ENCODE measurements around the gene ABCD4. TPM values are rescaled to one million over a fixed set of nuclear protein-coding genes. Genes with fewer than 3 reads are reported as not detected.
"Not testable (repeated sequence)": the region's sequence is repeated elsewhere in the genome, so short reads cannot be mapped to it uniquely, and the experiment has no call there.

The ABCD4 gene
- total and polyA plus RNA-seq, 7 experiments from 2014 or later: 26.1 to 109 (median 60.3) TPM

DNA sequence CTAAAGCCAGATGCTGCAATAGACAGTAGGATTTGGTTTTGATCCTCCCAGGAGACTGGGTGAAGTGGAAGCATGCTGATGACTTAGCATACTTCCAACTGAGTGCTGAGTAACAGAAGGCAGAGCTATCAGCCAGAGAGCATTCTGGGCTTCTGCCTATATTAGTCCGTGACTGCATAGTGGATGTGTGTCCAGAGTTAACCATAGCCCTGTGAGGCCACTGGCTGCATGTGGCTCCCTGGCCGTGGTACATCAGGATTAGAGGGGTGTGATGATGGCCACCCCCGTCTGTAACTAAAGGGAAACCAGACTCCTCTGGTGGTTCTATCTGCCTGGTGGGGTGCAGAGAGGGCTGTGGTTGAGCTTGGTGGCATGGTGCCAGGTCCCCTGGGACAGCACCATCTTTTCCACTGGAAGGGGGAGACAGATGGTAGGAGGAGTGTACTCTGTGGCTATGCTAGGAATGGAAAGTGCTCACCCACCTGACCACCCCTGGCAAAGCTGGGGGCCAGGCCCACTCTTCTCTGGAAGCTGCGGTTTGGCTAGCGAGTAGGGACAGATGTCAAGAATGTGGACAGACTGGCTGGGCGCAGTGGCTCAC lies 27.4 kb downstream of the ABCD4 start:
- no peaks in the 10 kb centered on the region for H3K36me3 ChIP-seq (ENCODE audit: control insufficient read depth in 2 of 3, insufficient read depth in 3 of 3, low read length in 3 of 3)
- no peak for ATAC-seq
- H3K4me3 ChIP-seq (ENCODE audit: low read length): no peak overlapping the region
- H3K4me1 ChIP-seq (ENCODE audit: control insufficient read depth in 2 of 2, insufficient read depth in 2 of 2, low read length in 2 of 2): no peaks in the 10 kb centered on the region
- no peak overlapping the region for H3K4me3 Mint-ChIP-seq
- H3K27me3 Mint-ChIP-seq: peaks cover 0 to 8% (median 6%) of the 10 kb centered on the region in 5 donors
- DNase-seq: no peak
- H3K9me3 Mint-ChIP-seq: peaks cover 0 to 21% (median 9%) of the 10 kb centered on the region in 11 donors
- H3K36me3 Mint-ChIP-seq: peaks cover 0 to 4% (median 3%) of the 10 kb centered on the region in 5 donors
- H3K27me3 ChIP-seq (ENCODE audit: control insufficient read depth in 2 of 2, insufficient read depth in 2 of 2, low read length in 2 of 2): no peaks in the 10 kb centered on the region
- intact Hi-C loops (cut with micrococcal nuclease): no loop called here
- peaks cover 0 to 6% (median 0%) of the 10 kb centered on the region in 3 experiments for H3K9me3 ChIP-seq (ENCODE audit: control insufficient read depth in 2 of 3, low read length in 3 of 3)
- H3K27ac ChIP-seq (ENCODE audit: low read depth, low read length): no peak overlapping the region
- no peak overlapping the region for H3K27ac Mint-ChIP-seq
- CTCF ChIA-PET: no interaction called here
- POLR2A ChIA-PET: no interaction called here
- H3K4me1 Mint-ChIP-seq: peaks cover 0 to 1% (median 0%) of the 10 kb centered on the region in 7 donors

DNA sequence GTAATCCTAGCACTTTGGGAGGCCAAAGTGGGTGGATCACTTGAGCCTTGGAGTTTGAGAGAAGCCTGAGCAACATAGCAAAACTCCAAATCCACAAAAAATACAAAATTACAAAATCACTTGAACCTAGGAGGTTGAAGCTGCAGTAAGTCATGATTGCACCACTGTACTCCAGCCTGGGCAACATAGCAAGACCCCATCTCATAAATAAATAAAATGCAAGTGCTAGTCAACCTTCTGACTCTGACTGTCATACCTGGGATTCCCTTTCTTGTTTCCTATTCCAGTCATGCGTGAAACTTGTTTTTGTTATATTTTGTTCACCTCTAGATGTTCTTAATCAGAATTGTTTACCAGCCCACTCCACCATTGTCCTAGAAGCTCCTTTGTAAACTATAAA lies 31.4 kb downstream of the ABCD4 start:
- Histone ChIP-seq H3K9me3 (ENCODE audit: control insufficient read depth in 2 of 3, low read length in 3 of 3) (no peaks in the 10 kb centered on the region), H3K36me3 (ENCODE audit: control insufficient read depth in 2 of 3, insufficient read depth in 3 of 3, low read length in 3 of 3) (no peaks in the 10 kb centered on the region), H3K4me1 (ENCODE audit: control insufficient read depth in 2 of 2, insufficient read depth in 2 of 2, low read length in 2 of 2) (no peaks in the 10 kb centered on the region), H3K27ac (ENCODE audit: low read depth, low read length) (no peak overlapping the region), H3K27me3 (ENCODE audit: control insufficient read depth in 2 of 2, insufficient read depth in 2 of 2, low read length in 2 of 2) (no peaks in the 10 kb centered on the region), H3K4me3 (ENCODE audit: low read length) (no peak overlapping the region)
- Mint-ChIP-seq H3K36me3 (no peaks in the 10 kb centered on the region), H3K27ac (no peak overlapping the region), H3K4me3 (no peak overlapping the region), H3K9me3 (no peaks in the 10 kb centered on the region), H3K27me3 (peaks cover 0 to 21% (median 8%) of the 10 kb centered on the region in 5 donors), H3K4me1 (peaks cover 0 to 1% (median 0%) of the 10 kb centered on the region in 7 donors)
- intact Hi-C loops (cut with micrococcal nuclease): no loop called here
- ATAC-seq (no peak), DNase-seq (no peak)
- ChIA-PET POLR2A (no interaction called here), CTCF (no interaction called here)

DNA sequence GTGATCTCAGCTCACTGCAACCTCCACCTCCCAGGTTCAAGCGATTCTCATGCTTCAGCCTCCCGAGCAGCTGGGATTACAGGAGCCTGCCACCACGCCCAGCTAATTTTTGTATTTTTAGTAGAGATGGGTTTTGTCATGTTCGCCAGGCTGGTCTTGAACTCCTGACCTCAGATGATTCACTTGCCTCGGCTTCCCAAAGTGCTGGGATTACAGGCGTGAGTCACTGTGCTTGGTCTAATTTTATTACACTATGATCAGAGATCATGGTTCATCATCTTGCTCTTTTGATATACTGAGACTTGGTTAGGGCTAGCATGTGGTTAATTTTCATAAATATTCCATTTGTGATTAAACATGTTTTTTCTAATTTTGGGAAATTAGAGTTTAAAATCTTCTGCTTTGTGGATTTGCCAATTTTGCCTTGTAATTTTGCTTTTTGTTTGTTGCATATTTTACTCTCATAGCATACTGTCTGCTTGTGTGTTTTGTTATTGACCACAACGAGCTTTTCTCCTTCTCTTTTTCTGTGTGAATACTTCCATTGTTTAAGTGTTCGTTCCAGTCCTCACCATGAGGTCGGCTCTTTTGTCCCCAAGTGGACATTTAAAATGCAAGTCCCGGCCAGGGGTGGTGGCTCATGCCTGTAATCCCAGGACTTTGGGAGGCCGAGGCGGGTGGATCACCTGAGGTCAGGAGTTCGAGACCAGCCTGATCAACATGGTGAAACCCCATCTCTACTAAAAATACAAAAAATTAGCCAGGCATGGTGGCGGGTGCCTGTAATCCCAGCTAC lies 32.2 kb downstream of the ABCD4 start:
- H3K4me3 Mint-ChIP-seq; H3K36me3 ChIP-seq (ENCODE audit: control insufficient read depth in 2 of 3, insufficient read depth in 3 of 3, low read length in 3 of 3); CTCF ChIA-PET; DNase-seq; H3K9me3 Mint-ChIP-seq; POLR2A ChIA-PET; H3K27ac Mint-ChIP-seq; H3K9me3 ChIP-seq (ENCODE audit: control insufficient read depth in 2 of 3, low read length in 3 of 3); intact Hi-C loops (cut with micrococcal nuclease); H3K27ac ChIP-seq (ENCODE audit: low read depth, low read length); ATAC-seq; H3K4me1 ChIP-seq (ENCODE audit: control insufficient read depth in 2 of 2, insufficient read depth in 2 of 2, low read length in 2 of 2); H3K4me3 ChIP-seq (ENCODE audit: low read length); H3K27me3 ChIP-seq (ENCODE audit: control insufficient read depth in 2 of 2, insufficient read depth in 2 of 2, low read length in 2 of 2); H3K36me3 Mint-ChIP-seq; H3K4me1 Mint-ChIP-seq: not testable (repeated sequence)
- peaks cover 0 to 21% (median 8%) of the 10 kb centered on the region in 5 donors for H3K27me3 Mint-ChIP-seq

DNA sequence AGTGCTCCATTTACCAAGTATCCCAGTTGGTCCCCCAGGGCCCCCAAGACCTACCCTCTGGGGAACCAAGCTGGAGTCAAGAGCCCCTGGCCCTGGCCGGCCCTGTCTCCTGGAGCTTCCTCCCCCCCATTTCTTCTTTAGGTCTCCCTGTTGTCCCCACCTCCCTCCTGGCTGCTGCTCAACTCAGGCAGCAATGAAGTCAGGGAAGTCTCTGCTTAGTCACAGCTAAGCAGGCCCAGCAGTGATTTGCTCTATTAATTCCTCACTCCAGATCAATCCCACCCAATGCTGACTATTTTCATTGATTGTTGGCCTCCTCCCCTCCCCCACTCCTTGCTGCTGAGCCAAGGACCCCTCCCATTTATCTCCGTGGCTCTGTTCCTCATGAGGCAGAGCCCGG lies 35.1 kb downstream of the ABCD4 start:
- intact Hi-C loops (cut with micrococcal nuclease): no loop called here
- ChIA-PET CTCF (interaction anchor here (0.9 to 1.2 kb wide), 2 partner anchors 10 to 342 kb away, joined by 4 read pairs; no protein-coding TSS in a partner anchor), POLR2A (no interaction called here)
- Mint-ChIP-seq H3K27me3 (peaks cover 0 to 25% (median 8%) of the 10 kb centered on the region in 5 donors), H3K9me3 (no peaks in the 10 kb centered on the region), H3K4me1 (no peaks in the 10 kb centered on the region), H3K27ac (no peak overlapping the region), H3K4me3 (no peak overlapping the region), H3K36me3 (no peaks in the 10 kb centered on the region)
- Histone ChIP-seq H3K4me1 (ENCODE audit: control insufficient read depth in 2 of 2, insufficient read depth in 2 of 2, low read length in 2 of 2) (no peaks in the 10 kb centered on the region), H3K27ac (ENCODE audit: low read depth, low read length) (no peak overlapping the region), H3K36me3 (ENCODE audit: control insufficient read depth in 2 of 3, insufficient read depth in 3 of 3, low read length in 3 of 3) (no peaks in the 10 kb centered on the region), H3K4me3 (ENCODE audit: low read length) (no peak overlapping the region), H3K27me3 (ENCODE audit: control insufficient read depth in 2 of 2, insufficient read depth in 2 of 2, low read length in 2 of 2) (no peaks in the 10 kb centered on the region), H3K9me3 (ENCODE audit: control insufficient read depth in 2 of 3, low read length in 3 of 3) (no peaks in the 10 kb centered on the region)
- ATAC-seq (no peak), DNase-seq (no peak)

DNA sequence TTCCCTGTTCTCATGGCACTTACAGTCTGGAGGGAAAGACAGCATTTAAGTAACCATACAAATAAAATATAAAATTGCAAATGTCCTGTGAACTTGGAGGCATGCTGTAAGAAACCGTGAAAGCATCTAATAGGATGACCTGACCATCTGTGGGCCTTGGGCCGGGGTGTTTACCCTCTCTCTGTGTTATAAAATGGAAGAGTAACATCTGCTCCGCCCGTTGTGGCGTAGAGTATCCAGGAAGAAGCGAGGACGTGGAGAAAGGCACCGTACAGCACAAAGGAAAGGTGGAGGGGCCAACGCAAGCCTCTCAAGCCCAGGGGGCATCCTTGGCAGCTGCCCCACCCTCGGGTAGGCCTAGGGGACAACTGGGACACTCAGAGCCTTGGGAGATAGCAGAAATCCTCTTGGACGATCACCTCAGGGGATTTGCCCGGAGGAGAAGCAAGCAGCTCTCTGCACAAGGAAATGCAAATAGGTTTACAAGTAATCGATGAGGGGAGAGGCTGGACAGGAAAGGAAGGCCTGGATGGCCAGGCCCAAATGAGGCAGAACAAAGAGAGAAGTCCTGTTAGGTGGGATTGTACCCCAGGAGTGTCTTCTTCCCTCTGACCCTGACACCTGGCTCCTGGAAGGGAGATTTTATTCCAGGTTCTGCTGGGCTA lies 37.3 kb downstream of the ABCD4 start:
- Mint-ChIP-seq H3K4me1 (no peaks in the 10 kb centered on the region), H3K27me3 (peaks cover 0 to 20% (median 0%) of the 10 kb centered on the region in 5 donors), H3K4me3 (no peak overlapping the region), H3K9me3 (no peaks in the 10 kb centered on the region), H3K36me3 (no peaks in the 10 kb centered on the region), H3K27ac (no peak overlapping the region)
- intact Hi-C loops (cut with micrococcal nuclease): no loop called here
- POLR2A ChIA-PET: no interaction called here
- Histone ChIP-seq H3K4me1 (ENCODE audit: control insufficient read depth in 2 of 2, insufficient read depth in 2 of 2, low read length in 2 of 2) (no peaks in the 10 kb centered on the region), H3K27ac (ENCODE audit: low read depth, low read length) (no peak overlapping the region), H3K9me3 (ENCODE audit: control insufficient read depth in 2 of 3, low read length in 3 of 3) (no peaks in the 10 kb centered on the region), H3K36me3 (ENCODE audit: control insufficient read depth in 2 of 3, insufficient read depth in 3 of 3, low read length in 3 of 3) (no peaks in the 10 kb centered on the region), H3K27me3 (ENCODE audit: control insufficient read depth in 2 of 2, insufficient read depth in 2 of 2, low read length in 2 of 2) (no peaks in the 10 kb centered on the region), H3K4me3 (ENCODE audit: low read length) (no peak overlapping the region)
- ATAC-seq: no peak
- CTCF ChIA-PET: interaction anchor here (1.0 kb wide), 1 partner anchor 14 kb away, joined by 6 read pairs; no protein-coding TSS in a partner anchor
- no peak for DNase-seq

DNA sequence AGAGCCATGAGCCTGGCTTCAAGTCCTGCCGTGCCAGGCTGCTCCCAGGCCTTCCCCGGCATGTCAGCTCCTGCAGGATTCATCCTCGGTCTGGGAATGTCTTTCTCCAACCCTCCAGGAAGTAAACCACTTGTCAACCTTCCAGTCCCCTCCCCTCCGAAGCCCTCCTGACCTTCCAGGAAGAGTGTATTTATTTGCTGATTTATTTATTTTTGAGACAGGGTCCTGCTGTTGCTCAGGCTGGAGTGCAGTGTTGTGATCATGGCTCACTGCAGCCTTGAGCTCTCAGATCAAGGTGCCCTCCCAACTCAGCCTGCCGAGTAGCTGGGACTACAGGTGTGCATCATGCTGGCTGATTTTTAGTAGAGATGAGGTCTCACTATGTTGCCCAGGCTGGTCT lies 38.8 kb downstream of the ABCD4 start:
- Mint-ChIP-seq H3K9me3 (no peaks in the 10 kb centered on the region), H3K4me1 (no peaks in the 10 kb centered on the region), H3K27ac (no peak overlapping the region), H3K36me3 (no peaks in the 10 kb centered on the region), H3K4me3 (no peak overlapping the region), H3K27me3 (peaks cover 0 to 29% (median 0%) of the 10 kb centered on the region in 5 donors)
- ChIA-PET POLR2A (no interaction called here), CTCF (no interaction called here)
- ATAC-seq (no peak), DNase-seq (no peak)
- Histone ChIP-seq H3K36me3 (ENCODE audit: control insufficient read depth in 2 of 3, insufficient read depth in 3 of 3, low read length in 3 of 3) (no peaks in the 10 kb centered on the region), H3K4me3 (ENCODE audit: low read length) (no peak overlapping the region), H3K4me1 (ENCODE audit: control insufficient read depth in 2 of 2, insufficient read depth in 2 of 2, low read length in 2 of 2) (no peaks in the 10 kb centered on the region), H3K9me3 (ENCODE audit: control insufficient read depth in 2 of 3, low read length in 3 of 3) (no peaks in the 10 kb centered on the region), H3K27ac (ENCODE audit: low read depth, low read length) (no peak overlapping the region), H3K27me3 (ENCODE audit: control insufficient read depth in 2 of 2, insufficient read depth in 2 of 2, low read length in 2 of 2) (no peaks in the 10 kb centered on the region)
- intact Hi-C loops (cut with micrococcal nuclease): no loop called here
